Airway epithelial cell (primary cell): ENCODE data around the gene MCTS1. TPM values are rescaled to one million over a fixed set of nuclear protein-coding genes. Genes with fewer than 3 reads are reported as not detected.

ENCODE experiments used
- total RNA-seq: library from RNA; depleted of rRNA; stranded (reverse); fragments of >200 nt; gene quantifications from 2 replicates; pipeline ENCODE4 v1.2.3, GENCODE V29; 2015

MCTS1 gene, protein sequence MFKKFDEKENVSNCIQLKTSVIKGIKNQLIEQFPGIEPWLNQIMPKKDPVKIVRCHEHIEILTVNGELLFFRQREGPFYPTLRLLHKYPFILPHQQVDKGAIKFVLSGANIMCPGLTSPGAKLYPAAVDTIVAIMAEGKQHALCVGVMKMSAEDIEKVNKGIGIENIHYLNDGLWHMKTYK
- 51.1 and 64.6 TPM in 2 replicates for total RNA-seq

GRCh38 chrX:120603707-120604360 lies at the start of gene MCTS1:
TSS of gene MCTS1 (plus strand) at chrX:120604101. CDS start at chrX:120604237, 136 bp downstream.

GRCh38 chrX:120560842-120561633 lies 42.9 kb upstream of the MCTS1 start, which contains the start of gene CUL4B:
TSS of gene CUL4B (minus strand) at chrX:120560962. CDS start at chrX:120560638, 324 bp downstream.

GRCh38 chrX:120629667-120630537 lies 26.0 kb downstream of the MCTS1 start, which contains the start of gene C1GALT1C1:
TSS of gene C1GALT1C1 (minus strand) at chrX:120630054. CDS start at chrX:120627166, 2,888 bp downstream.

Other genes with a start within 250 kb of the MCTS1 start
- gene ATP1B4, start 242.0 kb upstream of the MCTS1 start, total RNA-seq = not detected in 2 replicates
- gene LAMP2, start 134.8 kb upstream of the MCTS1 start, total RNA-seq = 69.3 and 101 TPM in 2 replicates
- gene CUL4B, start 43.1 kb upstream of the MCTS1 start, total RNA-seq = 21.9 and 26.9 TPM in 2 replicates
- gene C1GALT1C1, start 26.0 kb downstream of the MCTS1 start, total RNA-seq = 19.7 and 25.8 TPM in 2 replicates